Fibroblast of lung (primary cell): ENCODE data around the gene SIRPG.

Source experiments
- CTCF ChIP-seq, 2 donors: IDR thresholded peaks in 1 of 2; conservative IDR thresholded peaks in 1 of 2; 1 replicate in 1 of 2; 2 replicates in 1 of 2; pipeline ENCODE4 v1.5.1; 2011 to 2012; ENCODE audit warnings: low read length in 2 of 2, control low read depth in 1 of 2, inconsistent platforms in 1 of 2, low read depth in 1 of 2, mild to moderate bottlenecking in 1 of 2
- EZH2 ChIP-seq: IDR thresholded peaks from 2 replicates; pipeline ENCODE4 v1.5.1; 2012; ENCODE audit warnings: low read length, control low read depth, mild to moderate bottlenecking; ENCODE audit errors: missing control alignments

DNA sequence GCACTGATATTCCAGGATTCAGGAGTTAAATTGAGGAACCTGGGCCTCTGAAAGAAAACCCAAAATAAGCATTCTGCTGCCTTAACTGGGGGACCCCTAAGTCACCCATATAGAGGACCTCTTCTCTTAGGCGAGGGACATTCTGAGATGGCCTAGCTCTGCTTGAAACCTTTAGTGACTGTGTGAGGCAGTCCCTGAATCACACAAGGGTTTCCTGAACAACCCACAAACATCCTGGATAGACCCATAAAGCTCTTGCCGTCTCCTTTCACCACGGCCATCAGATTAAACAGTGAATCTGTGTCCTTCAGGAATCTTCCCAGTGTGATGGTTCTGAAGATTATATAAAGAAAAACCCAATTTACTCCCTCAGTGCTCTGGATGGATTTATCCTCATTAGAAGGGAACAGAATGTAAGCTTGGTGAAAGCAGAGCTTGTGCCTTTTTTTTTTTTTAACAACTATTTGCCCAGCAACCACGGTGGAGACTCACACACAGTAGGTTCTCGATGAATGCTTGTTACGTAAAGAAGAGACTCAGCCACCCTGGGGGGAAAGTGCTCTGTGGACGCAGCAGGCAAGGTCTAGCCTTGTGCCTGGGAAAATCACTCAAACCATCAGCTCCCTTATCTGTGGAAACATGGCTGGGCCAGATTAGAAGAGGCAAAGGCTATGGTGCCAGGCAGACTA, 39.1 kb upstream of the SIRPG start:
- TF ChIP-seq CTCF (conservative IDR thresholded peaks at IDR 0.05 in 1 of 2, IDR thresholded peaks at IDR 0.05 in 1 of 2; ENCODE audit: low read depth in 1 of 2, low read length in 2 of 2), result no peak
- TF ChIP-seq EZH2, result no peak
